Measurements from ENCODE around the gene DHPS.
"Not testable (repeated sequence)": the region's sequence is repeated elsewhere in the genome, so short reads cannot be mapped to it uniquely, and the experiment has no call there.

DHPS gene

GRCh38 chr19:12681074-12681987 lies at the start of gene DHPS:
TSS of gene DHPS (minus strand) at chr19:12681880. CDS start at chr19:12681766, 114 bp downstream.
- DNase-seq (ENCODE audit: low spot score), result peak; percentile 95

GRCh38 chr19:12731337-12731736 lies 49.7 kb upstream of the DHPS start:
- DNase-seq (ENCODE audit: low spot score), result no peak

GRCh38 chr19:12730064-12730463 lies 48.4 kb upstream of the DHPS start:
- DNase-seq (ENCODE audit: low spot score), result no peak

DNA sequence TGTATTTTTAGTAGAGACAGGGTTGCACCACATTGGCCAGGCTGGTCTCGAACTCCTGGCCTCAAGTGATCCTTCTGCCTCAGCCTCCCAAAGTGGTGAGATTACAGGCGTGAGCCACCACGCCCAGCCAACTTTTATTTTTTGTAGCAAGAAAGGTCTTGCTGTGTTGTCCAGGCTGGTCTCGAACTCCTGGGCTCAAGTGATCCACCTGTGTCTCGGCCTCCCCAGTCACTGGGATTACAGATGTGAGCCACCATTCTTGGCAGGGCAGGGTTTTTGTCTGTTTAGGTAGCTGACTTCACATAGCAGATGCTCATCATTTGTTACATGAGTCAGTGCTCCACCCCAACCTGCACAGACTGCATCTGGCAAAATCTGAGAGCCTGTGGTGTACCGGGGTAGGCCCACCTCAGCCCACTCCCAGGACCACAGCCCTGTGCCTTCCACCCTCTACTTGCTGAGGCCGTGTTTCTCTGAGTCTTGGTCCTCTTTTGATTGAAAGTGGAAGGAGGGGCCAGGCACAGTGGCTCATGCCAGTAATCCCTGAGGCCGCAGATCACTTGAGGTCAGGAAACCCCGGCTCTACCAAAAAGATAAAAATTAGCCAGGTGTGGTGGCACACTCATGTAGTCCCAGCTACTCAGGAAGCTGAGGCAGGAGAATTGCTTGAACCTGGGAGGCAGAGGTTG lies 46.2 kb upstream of the DHPS start:
- no peak for DNase-seq (ENCODE audit: low spot score)

DNA sequence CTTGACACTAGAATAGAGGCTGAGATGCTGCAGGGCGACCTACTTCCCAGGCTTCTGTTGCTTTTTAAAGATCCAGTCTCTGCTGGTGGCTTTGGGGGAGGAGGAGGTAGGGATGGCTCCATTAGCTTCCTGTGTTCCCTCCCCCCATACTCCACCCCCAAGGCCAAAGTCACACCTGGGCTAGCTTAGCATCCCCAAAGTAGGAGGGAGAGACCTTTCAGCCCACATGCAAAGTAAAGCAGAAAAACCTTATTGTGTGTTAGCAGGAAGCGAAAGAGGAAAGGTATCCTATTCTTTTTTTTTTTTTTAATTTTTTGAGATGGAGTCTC lies 45.3 kb upstream of the DHPS start:
- no peak for DNase-seq (ENCODE audit: low spot score)

- not testable (repeated sequence) for DNase-seq (ENCODE audit: low spot score)
Measured at GRCh38 chr19:12725612-12726011, 43.9 kb upstream of the DHPS start.

- DNase-seq (ENCODE audit: low spot score), result peak; percentile 54
Measured at GRCh38 chr19:12723641-12724426, 42.2 kb upstream of the DHPS start, which contains the start of gene TNPO2. TSS of gene TNPO2 (minus strand) at chr19:12723932. CDS start at chr19:12720977, 2,955 bp downstream.

- no peak for DNase-seq (ENCODE audit: low spot score)
Measured at GRCh38 chr19:12723381-12723640, 41.6 kb upstream of the DHPS start.

DNA sequence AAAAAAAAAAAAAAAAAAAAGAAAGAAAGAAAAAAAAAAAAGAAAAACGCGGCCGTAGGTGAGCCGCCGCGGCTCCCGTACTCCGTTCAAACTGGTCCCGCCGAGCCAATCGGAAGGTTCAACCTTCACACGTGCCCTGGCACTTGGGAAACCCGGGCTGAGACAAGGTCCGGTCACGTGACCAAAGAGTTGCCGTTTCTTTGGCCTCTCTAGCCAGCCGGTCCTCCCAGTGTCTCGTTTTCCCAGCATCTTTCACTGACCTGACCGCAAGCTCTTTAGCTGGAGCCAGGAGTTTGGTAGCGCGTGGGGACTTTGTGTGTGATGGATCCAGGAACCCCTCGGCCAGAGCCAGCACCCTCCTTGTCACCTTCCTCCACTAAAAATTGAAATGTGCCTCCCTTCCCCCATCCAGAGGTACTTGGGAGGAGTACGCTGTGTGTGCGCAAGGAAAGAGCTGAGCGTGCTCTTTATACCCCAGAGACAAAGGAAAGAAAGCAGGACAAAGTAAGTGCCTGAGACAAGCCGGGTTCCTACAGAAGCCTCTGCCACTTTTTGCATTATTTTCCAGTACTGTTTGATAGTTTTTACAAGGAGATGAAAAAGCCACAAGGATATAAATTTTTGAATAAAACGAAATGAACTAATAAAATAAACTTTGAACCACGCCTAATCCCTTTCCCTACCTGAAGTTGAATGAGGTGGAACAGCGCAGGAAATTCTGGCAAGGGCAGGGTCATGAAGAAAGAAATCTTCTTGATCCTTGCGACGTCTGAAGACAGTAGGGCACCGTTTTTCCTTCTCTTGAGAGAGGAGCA lies 41.1 kb upstream of the DHPS start:
- peak; percentile 97 for DNase-seq (ENCODE audit: low spot score)

GRCh38 chr19:12721656-12722565 lies 40.2 kb upstream of the DHPS start:
- DNase-seq (ENCODE audit: low spot score), result peak; percentile 25

- no peak for DNase-seq (ENCODE audit: low spot score)
Measured at GRCh38 chr19:12720851-12721655, 39.4 kb upstream of the DHPS start.

DNA sequence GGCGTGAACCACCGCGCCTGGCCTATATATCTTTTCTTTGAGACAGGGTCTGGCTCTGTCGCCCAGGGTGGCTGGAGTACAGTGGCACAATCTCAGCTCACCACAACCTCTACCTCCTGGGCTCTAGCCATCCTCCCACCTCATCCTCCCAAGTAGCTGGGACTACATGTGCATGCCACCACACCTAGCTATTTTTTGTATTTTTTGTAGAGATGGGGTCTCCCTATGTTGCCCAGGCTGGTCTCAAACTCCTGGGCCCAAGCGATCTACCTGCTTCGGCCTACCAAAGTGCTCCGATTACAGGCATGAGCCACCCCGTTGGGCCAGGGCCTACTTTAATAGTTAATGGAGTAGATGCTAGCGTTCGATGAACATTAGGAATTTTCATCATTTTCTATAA lies 38.6 kb upstream of the DHPS start:
- DNase-seq (ENCODE audit: low spot score), result no peak

DNA sequence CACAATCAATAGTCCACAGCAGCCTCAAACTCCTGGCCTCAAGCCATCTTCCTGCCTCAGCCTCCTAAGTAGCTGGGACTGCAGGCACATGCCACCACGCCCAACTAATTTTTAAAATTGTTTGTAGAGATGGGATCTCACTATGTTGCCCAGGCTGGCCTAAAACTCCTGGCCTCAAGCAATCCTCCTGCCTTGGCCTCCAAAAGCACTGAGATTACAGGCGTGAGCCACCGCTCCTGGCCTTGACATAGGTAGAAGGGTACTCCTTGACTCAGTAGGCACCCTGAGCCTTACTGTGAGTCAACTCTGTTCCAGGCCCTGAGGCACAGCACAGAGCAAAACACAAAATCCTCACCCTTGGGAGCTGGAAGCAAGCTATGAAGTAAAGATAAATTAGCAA lies 34.2 kb upstream of the DHPS start:
- DNase-seq (ENCODE audit: low spot score), result no peak

DNA sequence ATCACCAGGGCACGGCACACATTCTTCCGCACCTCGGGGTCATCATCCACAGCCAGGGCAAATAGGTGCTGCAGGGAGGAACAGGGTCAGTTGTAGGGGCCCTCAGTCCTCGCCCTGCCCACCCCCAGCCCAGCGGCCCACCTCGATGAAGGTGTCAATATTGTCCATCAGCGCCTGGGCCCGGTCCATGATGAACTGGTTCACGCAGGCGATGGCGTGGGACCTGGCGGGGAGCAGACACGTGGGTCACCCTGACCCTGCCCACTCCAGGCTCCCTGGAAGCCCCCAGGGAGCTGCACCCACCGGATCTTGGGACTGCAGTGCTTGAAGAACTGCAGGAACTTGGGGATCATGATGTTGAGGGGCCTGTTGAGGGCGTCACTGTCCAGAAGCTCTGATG lies 33.4 kb upstream of the DHPS start:
- DNase-seq (ENCODE audit: low spot score), result no peak

DNA sequence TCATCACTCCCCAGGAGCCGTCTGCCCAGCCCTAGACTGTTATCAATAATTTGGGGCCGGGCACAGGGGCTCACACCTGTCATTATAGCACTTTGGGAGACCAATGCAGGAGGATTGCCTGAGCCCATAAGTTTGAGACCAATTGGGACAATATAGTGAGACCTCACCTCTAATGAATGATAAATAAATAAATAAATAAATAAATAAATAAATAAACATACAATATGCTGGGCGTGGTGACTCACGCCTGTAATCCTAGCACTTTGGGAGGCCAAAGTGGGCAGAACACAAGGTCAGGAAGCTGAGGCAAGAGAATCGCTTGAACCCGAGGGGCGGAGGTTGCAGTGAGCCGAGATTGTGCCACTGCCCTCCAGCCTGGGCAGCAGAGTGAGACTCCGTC lies 31.6 kb upstream of the DHPS start:
- not testable (repeated sequence) for DNase-seq (ENCODE audit: low spot score)

GRCh38 chr19:12712077-12712476 lies 30.4 kb upstream of the DHPS start:
- DNase-seq (ENCODE audit: low spot score), result not testable (repeated sequence)

DNA sequence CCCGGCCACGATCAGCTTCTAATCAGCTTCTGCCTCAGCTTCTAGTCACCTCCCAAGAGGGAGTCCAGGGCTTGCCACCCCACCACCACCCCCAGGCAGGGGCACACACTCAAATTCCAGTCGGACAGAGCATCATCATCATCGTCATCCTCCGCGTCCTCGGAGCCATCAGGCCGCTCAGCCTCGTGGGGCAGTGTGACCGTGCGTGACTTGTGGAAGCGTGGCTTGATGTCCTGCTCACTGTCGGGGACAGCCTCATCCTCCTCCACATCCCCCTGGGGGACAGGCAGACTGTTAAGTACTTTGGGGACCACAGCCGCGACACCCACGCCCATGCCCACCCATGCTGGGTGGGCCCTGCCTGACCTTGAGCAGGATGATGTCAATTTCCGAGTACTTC lies 29.5 kb upstream of the DHPS start:
- DNase-seq (ENCODE audit: low spot score), result no peak

- no peak for DNase-seq (ENCODE audit: low spot score)
Measured at GRCh38 chr19:12708641-12709040, 27.0 kb upstream of the DHPS start.

- DNase-seq (ENCODE audit: low spot score), result no peak
Measured at GRCh38 chr19:12706332-12706718, 24.6 kb upstream of the DHPS start.
